ENCODE data around the gene NCAN. TPM values are rescaled to one million over a fixed set of nuclear protein-coding genes. Genes with fewer than 3 reads are reported as not detected.

Gene NCAN
- total and polyA plus RNA-seq, 9 of the 15 experiments (the other 6 are each of a cell fraction or from before 2014, with no cell fraction given), result 0.04 TPM; not detected in 8

DNA sequence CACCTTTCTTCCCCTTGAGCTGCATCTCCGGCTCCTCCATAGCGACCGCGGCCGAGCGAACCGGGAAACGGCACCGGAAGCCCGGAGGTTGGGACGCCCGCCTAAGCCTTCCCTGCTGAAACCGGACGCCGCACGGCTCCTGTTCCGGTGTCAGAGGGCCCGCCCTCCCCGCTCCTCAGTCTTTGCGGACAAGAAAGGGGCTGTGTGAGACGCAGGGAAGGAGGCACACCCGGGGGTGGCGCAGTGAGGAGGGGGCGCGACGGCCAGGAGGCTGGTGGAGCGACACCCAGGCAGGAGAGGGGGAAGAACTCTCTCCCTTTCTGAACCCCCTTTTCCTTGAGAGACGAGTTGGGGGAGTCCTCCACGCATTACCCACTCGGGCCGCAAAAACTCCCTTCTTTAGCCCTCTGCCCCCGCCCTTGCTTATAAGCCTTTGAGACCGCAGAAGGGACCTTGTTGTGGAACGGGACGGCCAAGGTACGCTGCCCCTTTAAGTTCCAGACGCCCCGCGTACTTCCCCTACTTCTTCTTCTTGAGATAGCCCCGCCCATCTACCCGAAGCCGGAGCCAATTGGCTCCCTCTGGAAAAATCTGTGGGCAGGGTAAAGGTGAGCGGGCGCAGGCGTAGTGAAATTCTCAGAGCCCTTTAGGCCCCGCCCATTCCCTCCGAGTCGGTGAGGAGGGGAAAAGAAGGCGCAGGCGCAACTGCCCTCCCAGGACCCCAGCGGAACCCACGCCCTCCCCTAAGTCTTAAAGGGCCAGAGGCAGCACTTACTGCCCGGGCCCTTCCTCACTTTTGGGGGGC lies 19.5 kb upstream of the NCAN start, which contains the start of the genes BORCS8 and RFXANK (continued):
- TF ChIP-seq, protein P1, sequence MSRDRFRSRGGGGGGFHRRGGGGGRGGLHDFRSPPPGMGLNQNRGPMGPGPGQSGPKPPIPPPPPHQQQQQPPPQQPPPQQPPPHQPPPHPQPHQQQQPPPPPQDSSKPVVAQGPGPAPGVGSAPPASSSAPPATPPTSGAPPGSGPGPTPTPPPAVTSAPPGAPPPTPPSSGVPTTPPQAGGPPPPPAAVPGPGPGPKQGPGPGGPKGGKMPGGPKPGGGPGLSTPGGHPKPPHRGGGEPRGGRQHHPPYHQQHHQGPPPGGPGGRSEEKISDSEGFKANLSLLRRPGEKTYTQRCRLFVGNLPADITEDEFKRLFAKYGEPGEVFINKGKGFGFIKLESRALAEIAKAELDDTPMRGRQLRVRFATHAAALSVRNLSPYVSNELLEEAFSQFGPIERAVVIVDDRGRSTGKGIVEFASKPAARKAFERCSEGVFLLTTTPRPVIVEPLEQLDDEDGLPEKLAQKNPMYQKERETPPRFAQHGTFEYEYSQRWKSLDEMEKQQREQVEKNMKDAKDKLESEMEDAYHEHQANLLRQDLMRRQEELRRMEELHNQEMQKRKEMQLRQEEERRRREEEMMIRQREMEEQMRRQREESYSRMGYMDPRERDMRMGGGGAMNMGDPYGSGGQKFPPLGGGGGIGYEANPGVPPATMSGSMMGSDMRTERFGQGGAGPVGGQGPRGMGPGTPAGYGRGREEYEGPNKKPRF (IDR thresholded peaks at IDR 0.05; ENCODE audit: low read depth, low read length), result no peak
- no peak for TF ChIP-seq PYGO2 (tag; IDR thresholded peaks at IDR 0.05)
- TF ChIP-seq ZEB2 (IDR thresholded peaks at IDR 0.05), result peak; percentile 99
- TF ChIP-seq, protein P2, sequence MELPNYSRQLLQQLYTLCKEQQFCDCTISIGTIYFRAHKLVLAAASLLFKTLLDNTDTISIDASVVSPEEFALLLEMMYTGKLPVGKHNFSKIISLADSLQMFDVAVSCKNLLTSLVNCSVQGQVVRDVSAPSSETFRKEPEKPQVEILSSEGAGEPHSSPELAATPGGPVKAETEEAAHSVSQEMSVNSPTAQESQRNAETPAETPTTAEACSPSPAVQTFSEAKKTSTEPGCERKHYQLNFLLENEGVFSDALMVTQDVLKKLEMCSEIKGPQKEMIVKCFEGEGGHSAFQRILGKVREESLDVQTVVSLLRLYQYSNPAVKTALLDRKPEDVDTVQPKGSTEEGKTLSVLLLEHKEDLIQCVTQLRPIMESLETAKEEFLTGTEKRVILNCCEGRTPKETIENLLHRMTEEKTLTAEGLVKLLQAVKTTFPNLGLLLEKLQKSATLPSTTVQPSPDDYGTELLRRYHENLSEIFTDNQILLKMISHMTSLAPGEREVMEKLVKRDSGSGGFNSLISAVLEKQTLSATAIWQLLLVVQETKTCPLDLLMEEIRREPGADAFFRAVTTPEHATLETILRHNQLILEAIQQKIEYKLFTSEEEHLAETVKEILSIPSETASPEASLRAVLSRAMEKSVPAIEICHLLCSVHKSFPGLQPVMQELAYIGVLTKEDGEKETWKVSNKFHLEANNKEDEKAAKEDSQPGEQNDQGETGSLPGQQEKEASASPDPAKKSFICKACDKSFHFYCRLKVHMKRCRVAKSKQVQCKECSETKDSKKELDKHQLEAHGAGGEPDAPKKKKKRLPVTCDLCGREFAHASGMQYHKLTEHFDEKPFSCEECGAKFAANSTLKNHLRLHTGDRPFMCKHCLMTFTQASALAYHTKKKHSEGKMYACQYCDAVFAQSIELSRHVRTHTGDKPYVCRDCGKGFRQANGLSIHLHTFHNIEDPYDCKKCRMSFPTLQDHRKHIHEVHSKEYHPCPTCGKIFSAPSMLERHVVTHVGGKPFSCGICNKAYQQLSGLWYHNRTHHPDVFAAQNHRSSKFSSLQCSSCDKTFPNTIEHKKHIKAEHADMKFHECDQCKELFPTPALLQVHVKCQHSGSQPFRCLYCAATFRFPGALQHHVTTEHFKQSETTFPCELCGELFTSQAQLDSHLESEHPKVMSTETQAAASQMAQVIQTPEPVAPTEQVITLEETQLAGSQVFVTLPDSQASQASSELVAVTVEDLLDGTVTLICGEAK (IDR thresholded peaks at IDR 0.05), result peak; percentile 99
- TF ChIP-seq, protein P2 (CRISPR knock-in tag; IDR thresholded peaks at IDR 0.05), result 0 out of 2 replicates have a peak, but pooled peaks have one; percentile 21
- peak; percentile 78; the same call in 1 of the 2 replicates for TF ChIP-seq MBD2 (IDR thresholded peaks at IDR 0.05; ENCODE audit: borderline replicate concordance, low read depth)
- TF ChIP-seq SOX6 (IDR thresholded peaks at IDR 0.05), result peak; percentile 71
- TF ChIP-seq PML (IDR thresholded peaks at IDR 0.05; ENCODE audit: low read length), result peak; percentile 61; the same call in 1 of the 2 replicates
- TF ChIP-seq SMAD1 (IDR thresholded peaks at IDR 0.05; ENCODE audit: low read depth, low read length, partially characterized antibody), result no peak
- TF ChIP-seq ZNF586 (CRISPR knock-in tag; conservative IDR thresholded peaks at IDR 0.05), result no peak
- TF ChIP-seq, protein P3, sequence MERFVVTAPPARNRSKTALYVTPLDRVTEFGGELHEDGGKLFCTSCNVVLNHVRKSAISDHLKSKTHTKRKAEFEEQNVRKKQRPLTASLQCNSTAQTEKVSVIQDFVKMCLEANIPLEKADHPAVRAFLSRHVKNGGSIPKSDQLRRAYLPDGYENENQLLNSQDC (CRISPR knock-in tag; IDR thresholded peaks at IDR 0.05), result peak; percentile 47; the same call in 1 of the 2 replicates
- no peak for TF ChIP-seq SRSF9 (IDR thresholded peaks at IDR 0.05; ENCODE audit: borderline replicate concordance, low read depth, low read length)
- TF ChIP-seq, protein P4, sequence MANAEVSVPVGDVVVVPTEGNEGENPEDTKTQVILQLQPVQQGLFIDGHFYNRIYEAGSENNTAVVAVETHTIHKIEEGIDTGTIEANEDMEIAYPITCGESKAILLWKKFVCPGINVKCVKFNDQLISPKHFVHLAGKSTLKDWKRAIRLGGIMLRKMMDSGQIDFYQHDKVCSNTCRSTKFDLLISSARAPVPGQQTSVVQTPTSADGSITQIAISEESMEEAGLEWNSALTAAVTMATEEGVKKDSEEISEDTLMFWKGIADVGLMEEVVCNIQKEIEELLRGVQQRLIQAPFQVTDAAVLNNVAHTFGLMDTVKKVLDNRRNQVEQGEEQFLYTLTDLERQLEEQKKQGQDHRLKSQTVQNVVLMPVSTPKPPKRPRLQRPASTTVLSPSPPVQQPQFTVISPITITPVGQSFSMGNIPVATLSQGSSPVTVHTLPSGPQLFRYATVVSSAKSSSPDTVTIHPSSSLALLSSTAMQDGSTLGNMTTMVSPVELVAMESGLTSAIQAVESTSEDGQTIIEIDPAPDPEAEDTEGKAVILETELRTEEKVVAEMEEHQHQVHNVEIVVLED (CRISPR knock-in tag; IDR thresholded peaks at IDR 0.05), result 0 out of 2 replicates have a peak, but pooled peaks have one; percentile 21
- no peak for TF ChIP-seq MAFF (IDR thresholded peaks at IDR 0.05; ENCODE audit: low read length)
- TF ChIP-seq KAT7 (CRISPR knock-in tag; IDR thresholded peaks at IDR 0.05; ENCODE audit: borderline replicate concordance), result peak; percentile 80; the same call in 1 of the 2 replicates

Measured in K562 (cell line).